22Rv1 (cell line): Measurements from ENCODE around the gene TMEM129.

Experiments used
- CTCF ChIP-seq: fragments of 450-650 bp; IDR thresholded peaks from 2 replicates; pipeline ENCODE4 v1.5.1; 2017; ENCODE audit warnings: mild to moderate bottlenecking
- ZFX ChIP-seq: fragments of 450-650 bp; IDR thresholded peaks from 2 replicates; pipeline ENCODE4 v1.6.1; 2017; ENCODE audit warnings: antibody characterized with exemption, borderline replicate concordance

GRCh38 chr4:1675802-1676137, 45.4 kb downstream of the TMEM129 start:
- TF ChIP-seq CTCF: no peak
- no peak for TF ChIP-seq ZFX
